ENCODE data around the gene SLC9A9.

Gene SLC9A9

DNA sequence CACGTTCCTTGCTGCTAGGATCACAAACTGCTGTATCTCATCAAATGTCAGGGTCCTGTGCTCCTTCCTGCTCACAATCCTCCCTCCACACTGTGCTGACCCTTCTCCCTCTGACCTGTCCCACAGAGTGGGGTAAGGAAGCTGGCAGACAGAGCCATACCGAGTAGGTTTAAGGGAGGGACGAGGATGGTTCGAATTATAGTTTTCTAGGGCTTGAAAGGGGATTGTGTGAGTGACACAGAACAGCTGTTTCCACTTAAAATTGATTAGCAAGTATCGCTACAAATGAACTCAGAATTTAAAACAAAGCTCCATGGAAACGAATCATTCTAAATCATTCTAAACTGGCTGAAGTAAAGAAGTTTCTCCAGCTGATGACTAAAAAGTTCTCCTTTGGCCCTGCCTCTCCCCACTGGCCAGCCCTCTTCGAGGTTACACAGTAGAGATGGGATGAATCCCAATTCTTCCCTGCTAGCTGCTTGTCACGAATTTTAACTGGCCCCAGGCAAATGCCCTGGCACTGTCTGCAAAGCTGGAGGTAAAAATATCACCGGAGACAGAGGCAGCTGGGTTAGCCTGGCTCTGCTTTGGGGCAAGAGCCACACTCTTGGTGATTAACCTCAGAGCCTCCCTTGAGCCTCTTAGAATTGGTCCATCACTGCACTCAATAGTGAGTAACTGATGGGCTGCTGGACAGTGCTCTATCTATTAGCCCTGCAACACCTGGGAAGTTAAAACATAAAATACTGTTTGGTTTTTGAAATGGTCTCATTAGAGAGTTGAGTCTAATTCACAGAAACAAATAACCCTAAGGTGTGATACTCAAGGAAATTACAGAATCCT lies 533.8 kb downstream of the SLC9A9 start:
- TF ChIP-seq, protein P1, sequence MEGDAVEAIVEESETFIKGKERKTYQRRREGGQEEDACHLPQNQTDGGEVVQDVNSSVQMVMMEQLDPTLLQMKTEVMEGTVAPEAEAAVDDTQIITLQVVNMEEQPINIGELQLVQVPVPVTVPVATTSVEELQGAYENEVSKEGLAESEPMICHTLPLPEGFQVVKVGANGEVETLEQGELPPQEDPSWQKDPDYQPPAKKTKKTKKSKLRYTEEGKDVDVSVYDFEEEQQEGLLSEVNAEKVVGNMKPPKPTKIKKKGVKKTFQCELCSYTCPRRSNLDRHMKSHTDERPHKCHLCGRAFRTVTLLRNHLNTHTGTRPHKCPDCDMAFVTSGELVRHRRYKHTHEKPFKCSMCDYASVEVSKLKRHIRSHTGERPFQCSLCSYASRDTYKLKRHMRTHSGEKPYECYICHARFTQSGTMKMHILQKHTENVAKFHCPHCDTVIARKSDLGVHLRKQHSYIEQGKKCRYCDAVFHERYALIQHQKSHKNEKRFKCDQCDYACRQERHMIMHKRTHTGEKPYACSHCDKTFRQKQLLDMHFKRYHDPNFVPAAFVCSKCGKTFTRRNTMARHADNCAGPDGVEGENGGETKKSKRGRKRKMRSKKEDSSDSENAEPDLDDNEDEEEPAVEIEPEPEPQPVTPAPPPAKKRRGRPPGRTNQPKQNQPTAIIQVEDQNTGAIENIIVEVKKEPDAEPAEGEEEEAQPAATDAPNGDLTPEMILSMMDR (IDR thresholded peaks at IDR 0.05; ENCODE audit: low read depth, low read length): no peak
- Histone ChIP-seq H3K4me1 (peaks cover 12% of the 10 kb centered on the region), H3K4me3 (ENCODE audit: low read depth, low read length) (no peak overlapping the region), H3K9me3 (no peaks in the 10 kb centered on the region), H3K27me3 (no peaks in the 10 kb centered on the region), H3K36me3 (no peaks in the 10 kb centered on the region)
- DNase-seq: peak; percentile 24

DNA sequence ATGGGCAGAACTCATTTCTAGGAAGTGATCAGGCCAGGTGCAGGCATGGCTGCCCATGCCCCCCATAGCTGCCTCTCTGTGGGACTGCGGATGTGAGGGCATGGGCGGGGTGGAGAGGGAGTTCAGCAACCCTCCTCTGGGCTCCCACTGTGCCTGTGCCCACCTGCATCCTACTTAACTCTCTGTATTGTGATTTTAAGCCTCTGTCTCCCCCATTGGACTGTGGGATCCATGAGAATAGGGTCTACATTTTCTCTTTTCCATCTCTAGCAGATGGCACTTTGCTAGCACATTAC lies 534.4 kb downstream of the SLC9A9 start:
- no peak overlapping the region for H3K4me3 ChIP-seq (ENCODE audit: low read depth, low read length)
- no peaks in the 10 kb centered on the region for H3K36me3 ChIP-seq
- TF ChIP-seq, protein P1 (IDR thresholded peaks at IDR 0.05; ENCODE audit: low read depth, low read length): no peak
- H3K4me1 ChIP-seq: peaks cover 8% of the 10 kb centered on the region
- H3K9me3 ChIP-seq: no peaks in the 10 kb centered on the region
- no peak for DNase-seq
- H3K27me3 ChIP-seq: no peaks in the 10 kb centered on the region

DNA sequence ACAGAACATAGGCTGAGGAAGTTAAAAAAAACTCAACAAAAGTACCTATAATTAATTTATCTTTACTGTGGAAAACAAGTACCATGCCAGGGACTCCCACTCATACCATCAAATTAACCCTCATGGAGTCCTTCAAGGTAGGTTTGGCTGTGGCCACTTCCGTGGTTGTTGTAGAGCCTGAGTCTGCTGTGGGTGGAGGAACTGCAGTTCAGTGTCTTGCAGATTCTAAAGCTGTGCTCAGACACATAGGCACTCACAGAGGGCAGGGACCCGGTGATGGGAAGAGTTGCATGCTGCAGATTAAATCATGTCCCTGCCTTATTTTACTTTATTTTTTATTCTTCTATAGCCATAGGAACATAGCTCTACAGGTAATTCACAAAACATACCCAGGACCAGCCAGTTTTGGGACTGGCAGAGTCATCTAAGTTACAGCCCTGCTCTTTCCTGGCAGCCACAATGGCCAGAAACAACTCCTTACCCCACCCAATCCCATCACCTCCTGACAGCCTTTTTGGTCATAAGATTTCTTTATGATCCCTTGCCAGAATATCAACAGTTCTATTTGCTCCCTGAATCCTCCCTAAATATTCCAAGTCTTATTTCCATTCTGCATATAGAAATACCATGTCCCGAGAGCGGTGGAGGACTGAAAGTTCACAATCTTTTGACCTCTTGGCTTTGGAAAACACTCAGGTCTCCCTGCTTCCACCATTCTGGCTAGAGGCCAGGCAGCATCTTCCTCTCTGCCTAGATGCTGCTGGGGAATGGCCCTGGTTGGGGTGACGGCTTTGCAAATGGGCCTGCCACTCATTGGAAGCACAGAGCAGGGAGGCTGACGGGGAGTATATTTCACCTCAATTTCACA lies 535.0 kb downstream of the SLC9A9 start:
- Histone ChIP-seq H3K36me3 (no peaks in the 10 kb centered on the region), H3K27me3 (no peaks in the 10 kb centered on the region), H3K4me1 (peaks cover 8% of the 10 kb centered on the region), H3K4me3 (ENCODE audit: low read depth, low read length) (no peak overlapping the region), H3K9me3 (no peaks in the 10 kb centered on the region)
- TF ChIP-seq, protein P1 (IDR thresholded peaks at IDR 0.05; ENCODE audit: low read depth, low read length): no peak
- no peak for DNase-seq

DNA sequence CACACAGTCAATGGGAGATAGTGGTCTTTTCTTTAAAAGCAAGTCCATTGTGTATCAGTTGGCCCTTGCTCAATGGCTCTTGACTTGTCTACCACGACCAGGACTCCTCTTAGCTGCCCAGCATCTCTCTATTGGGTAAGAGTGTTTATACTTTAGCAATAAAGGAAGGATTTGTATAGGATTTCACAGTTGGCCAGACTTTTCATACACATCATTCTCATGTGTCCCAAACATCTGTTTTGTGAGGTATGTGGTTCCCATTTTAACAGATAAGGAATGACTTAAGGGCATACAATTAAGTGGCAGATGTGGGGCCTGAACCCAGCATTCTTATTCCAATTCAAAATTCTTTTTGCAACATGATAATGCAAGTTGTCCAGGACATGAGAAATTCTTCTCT lies 537.2 kb downstream of the SLC9A9 start:
- Histone ChIP-seq H3K9me3 (no peaks in the 10 kb centered on the region), H3K27me3 (no peaks in the 10 kb centered on the region), H3K4me3 (ENCODE audit: low read depth, low read length) (no peak overlapping the region), H3K4me1 (peaks cover 8% of the 10 kb centered on the region), H3K36me3 (no peaks in the 10 kb centered on the region)
- TF ChIP-seq, protein P1 (IDR thresholded peaks at IDR 0.05; ENCODE audit: low read depth, low read length): no peak
- no peak for DNase-seq

DNA sequence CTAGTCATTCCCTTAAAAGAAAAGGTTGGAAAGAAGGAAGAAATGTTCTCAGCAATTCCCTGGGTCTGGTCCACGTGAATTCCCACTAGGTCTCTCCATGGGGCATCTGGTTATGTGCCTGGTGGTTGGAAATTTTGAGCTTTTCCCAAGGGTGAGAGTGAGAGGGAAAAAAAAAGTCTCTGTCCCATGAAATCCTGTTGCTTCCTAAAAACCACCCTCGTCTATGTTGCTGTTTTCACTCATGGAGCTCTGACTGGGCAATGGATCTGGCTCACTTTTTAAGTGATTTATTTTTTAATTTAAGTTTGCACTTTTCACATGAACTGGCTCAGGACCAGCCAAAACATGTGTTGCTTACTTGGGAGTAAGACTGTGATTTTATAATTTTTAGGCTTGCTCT lies 538.6 kb downstream of the SLC9A9 start:
- Histone ChIP-seq H3K9me3 (no peaks in the 10 kb centered on the region), H3K4me1 (peaks cover under 1% of the 10 kb centered on the region; the same call in 1 of the 2 replicates), H3K36me3 (no peaks in the 10 kb centered on the region), H3K27me3 (no peaks in the 10 kb centered on the region), H3K4me3 (ENCODE audit: low read depth, low read length) (no peak overlapping the region)
- no peak for DNase-seq
- TF ChIP-seq, protein P1 (IDR thresholded peaks at IDR 0.05; ENCODE audit: low read depth, low read length): no peak

Data from BE2C (cell line).